ENCODE results near the gene CFAP92. TPM values are rescaled to one million over a fixed set of nuclear protein-coding genes. Genes with fewer than 3 reads are reported as not detected.

CFAP92 gene
- total RNA-seq, 1 donor from 2014 or later, result 0.52 TPM

- FAIRE-seq (no peak), DNase-seq (ENCODE audit: low read depth) (no peak)
- no peak overlapping the region for H3K4me3 Mint-ChIP-seq (ENCODE audit: unreplicated experiment)
- no peaks in the 10 kb centered on the region for H3K9me3 Mint-ChIP-seq (ENCODE audit: unreplicated experiment)
- H3K9ac ChIP-seq (ENCODE audit: low read length), result no peak overlapping the region
- no peaks in the 10 kb centered on the region for H3K79me2 ChIP-seq (ENCODE audit: insufficient read depth, low read length)
- H3K4me1 Mint-ChIP-seq (ENCODE audit: low read depth, unreplicated experiment), result no peaks in the 10 kb centered on the region
- H3K4me1 ChIP-seq (ENCODE audit: insufficient read depth, low read length), result no peaks in the 10 kb centered on the region
- no peak overlapping the region for H3K27ac Mint-ChIP-seq (ENCODE audit: unreplicated experiment)
- H3K27me3 ChIP-seq (ENCODE audit: insufficient read depth, low read length), result peaks cover 12% of the 10 kb centered on the region
- H3K9me3 ChIP-seq (ENCODE audit: insufficient read depth, low read depth, low read length), result no peaks in the 10 kb centered on the region
- H3K36me3 Mint-ChIP-seq (ENCODE audit: low read depth, unreplicated experiment), result peaks cover 2% of the 10 kb centered on the region
- H2AFZ ChIP-seq (ENCODE audit: low read depth, low read length), result no peak overlapping the region
- no peak overlapping the region for H3K4me3 ChIP-seq (ENCODE audit: insufficient read depth, low read depth, low read length)
- no peaks in the 10 kb centered on the region for H3K36me3 ChIP-seq (ENCODE audit: insufficient read depth, low read length)
- no peaks in the 10 kb centered on the region for H4K20me1 ChIP-seq (ENCODE audit: insufficient read depth, low read length)
- no peak overlapping the region for H3K27ac ChIP-seq (ENCODE audit: low read depth, low read length)
- TF ChIP-seq CTCF (IDR thresholded peaks at IDR 0.05; ENCODE audit: insufficient read depth, low read depth, low read length) (no peak), EZH2 (IDR thresholded peaks at IDR 0.05; ENCODE audit: insufficient read depth, low read length) (no peak)
- H3K27me3 Mint-ChIP-seq (ENCODE audit: low read depth, unreplicated experiment), result peaks cover 26% of the 10 kb centered on the region
- H3K4me2 ChIP-seq (ENCODE audit: low read length), result no peak overlapping the region
Observed at GRCh38 chr3:128935922-128936321, 58.0 kb downstream of the CFAP92 start.

DNA sequence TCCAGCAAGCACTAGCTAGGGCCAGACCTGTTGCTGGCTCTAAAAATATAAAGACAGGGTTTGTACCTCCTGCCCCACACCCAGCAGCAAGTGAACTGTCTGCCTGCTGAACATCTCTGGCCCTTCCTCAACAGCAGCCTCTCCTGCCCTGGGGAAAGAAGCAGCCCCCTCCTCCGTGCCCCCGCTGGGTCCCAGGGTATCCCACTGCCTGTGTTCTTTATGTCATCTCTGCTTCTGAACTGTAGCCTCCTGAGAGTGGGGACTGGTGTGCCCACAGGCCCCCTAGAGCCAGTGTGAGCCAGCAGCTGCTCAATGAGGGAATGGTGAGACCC is 60.0 kb downstream of the CFAP92 start:
- no peaks in the 10 kb centered on the region for H3K36me3 ChIP-seq (ENCODE audit: insufficient read depth, low read length)
- H3K9ac ChIP-seq (ENCODE audit: low read length), result no peak overlapping the region
- H3K4me1 ChIP-seq (ENCODE audit: insufficient read depth, low read length), result no peaks in the 10 kb centered on the region
- no peak overlapping the region for H3K4me3 Mint-ChIP-seq (ENCODE audit: unreplicated experiment)
- H3K27ac Mint-ChIP-seq (ENCODE audit: unreplicated experiment), result no peak overlapping the region
- H3K4me3 ChIP-seq (ENCODE audit: insufficient read depth, low read depth, low read length), result no peak overlapping the region
- H3K9me3 Mint-ChIP-seq (ENCODE audit: unreplicated experiment), result no peaks in the 10 kb centered on the region
- no peaks in the 10 kb centered on the region for H3K79me2 ChIP-seq (ENCODE audit: insufficient read depth, low read length)
- no peaks in the 10 kb centered on the region for H4K20me1 ChIP-seq (ENCODE audit: insufficient read depth, low read length)
- no peaks in the 10 kb centered on the region for H3K9me3 ChIP-seq (ENCODE audit: insufficient read depth, low read depth, low read length)
- TF ChIP-seq CTCF (IDR thresholded peaks at IDR 0.05; ENCODE audit: insufficient read depth, low read depth, low read length) (no peak), EZH2 (IDR thresholded peaks at IDR 0.05; ENCODE audit: insufficient read depth, low read length) (no peak)
- peaks cover 26% of the 10 kb centered on the region for H3K27me3 Mint-ChIP-seq (ENCODE audit: low read depth, unreplicated experiment)
- no peak overlapping the region for H3K27ac ChIP-seq (ENCODE audit: low read depth, low read length)
- no peak overlapping the region for H2AFZ ChIP-seq (ENCODE audit: low read depth, low read length)
- H3K36me3 Mint-ChIP-seq (ENCODE audit: low read depth, unreplicated experiment), result peaks cover 2% of the 10 kb centered on the region
- H3K4me1 Mint-ChIP-seq (ENCODE audit: low read depth, unreplicated experiment), result no peaks in the 10 kb centered on the region
- no peak overlapping the region for H3K4me2 ChIP-seq (ENCODE audit: low read length)
- no peak for DNase-seq (ENCODE audit: low read depth)
- H3K27me3 ChIP-seq (ENCODE audit: insufficient read depth, low read length), result peaks cover 8% of the 10 kb centered on the region
- no peak for FAIRE-seq

DNA sequence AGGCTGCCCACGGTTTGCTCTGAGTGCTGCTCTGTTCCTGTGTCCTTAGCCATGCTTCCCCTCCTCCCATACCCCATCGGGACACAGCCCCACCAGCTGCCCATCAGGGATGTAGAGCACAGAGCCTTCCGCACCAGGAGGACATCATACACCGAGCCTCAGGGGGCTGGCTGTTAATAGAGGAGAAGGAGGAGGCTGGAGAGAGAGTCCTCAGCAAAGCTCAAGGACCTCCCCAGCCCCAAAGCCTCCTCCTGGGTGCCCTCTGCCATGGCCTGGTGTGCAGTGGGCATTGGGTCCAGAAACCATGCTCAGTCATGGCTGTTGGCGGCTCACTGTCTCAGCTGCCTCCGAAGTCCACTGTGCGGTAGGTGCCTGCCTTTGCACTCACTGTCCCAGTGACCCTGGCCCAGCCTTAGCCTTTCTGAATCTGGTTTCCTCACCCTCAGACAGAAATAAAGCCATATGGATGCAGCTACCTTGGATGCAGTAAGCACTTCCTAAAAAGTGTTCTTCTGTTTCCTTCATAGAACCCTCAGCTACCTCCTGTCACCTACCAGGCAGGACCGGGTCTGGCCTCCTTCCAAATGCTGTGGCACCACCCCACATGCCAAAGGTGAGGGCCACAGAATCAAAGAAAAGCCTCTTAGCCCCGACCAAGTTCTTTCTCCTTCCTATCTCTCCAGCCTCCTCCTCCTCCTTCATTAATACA is 60.5 kb downstream of the CFAP92 start:
- H3K4me3 Mint-ChIP-seq (ENCODE audit: unreplicated experiment), result no peak overlapping the region
- FAIRE-seq (no peak), DNase-seq (ENCODE audit: low read depth) (no peak)
- H3K27me3 ChIP-seq (ENCODE audit: insufficient read depth, low read length), result peaks cover 8% of the 10 kb centered on the region
- H3K36me3 Mint-ChIP-seq (ENCODE audit: low read depth, unreplicated experiment), result peaks cover 2% of the 10 kb centered on the region
- H3K4me1 Mint-ChIP-seq (ENCODE audit: low read depth, unreplicated experiment), result no peaks in the 10 kb centered on the region
- no peaks in the 10 kb centered on the region for H3K4me1 ChIP-seq (ENCODE audit: insufficient read depth, low read length)
- H3K9me3 ChIP-seq (ENCODE audit: insufficient read depth, low read depth, low read length), result no peaks in the 10 kb centered on the region
- H3K36me3 ChIP-seq (ENCODE audit: insufficient read depth, low read length), result no peaks in the 10 kb centered on the region
- TF ChIP-seq EZH2 (IDR thresholded peaks at IDR 0.05; ENCODE audit: insufficient read depth, low read length) (no peak), CTCF (IDR thresholded peaks at IDR 0.05; ENCODE audit: insufficient read depth, low read depth, low read length) (no peak)
- H3K4me2 ChIP-seq (ENCODE audit: low read length), result no peak overlapping the region
- H3K79me2 ChIP-seq (ENCODE audit: insufficient read depth, low read length), result no peaks in the 10 kb centered on the region
- no peak overlapping the region for H3K27ac Mint-ChIP-seq (ENCODE audit: unreplicated experiment)
- peaks cover 26% of the 10 kb centered on the region for H3K27me3 Mint-ChIP-seq (ENCODE audit: low read depth, unreplicated experiment)
- no peak overlapping the region for H3K9ac ChIP-seq (ENCODE audit: low read length)
- no peak overlapping the region for H3K4me3 ChIP-seq (ENCODE audit: insufficient read depth, low read depth, low read length)
- no peaks in the 10 kb centered on the region for H3K9me3 Mint-ChIP-seq (ENCODE audit: unreplicated experiment)
- H3K27ac ChIP-seq (ENCODE audit: low read depth, low read length), result no peak overlapping the region
- H4K20me1 ChIP-seq (ENCODE audit: insufficient read depth, low read length), result no peaks in the 10 kb centered on the region
- no peak overlapping the region for H2AFZ ChIP-seq (ENCODE audit: low read depth, low read length)
